Measurements from ENCODE around the gene PTMS.

The PTMS gene

GRCh38 chr12:6771091-6771495 lies 4.9 kb downstream of the PTMS start:
- in situ Hi-C loops (cut with MboI; ENCODE audit: low sequenced_read_pairs): no loop called here

GRCh38 chr12:6771509-6772330 lies 5.6 kb downstream of the PTMS start:
- in situ Hi-C loops (cut with MboI; ENCODE audit: low sequenced_read_pairs): no loop called here

DNA sequence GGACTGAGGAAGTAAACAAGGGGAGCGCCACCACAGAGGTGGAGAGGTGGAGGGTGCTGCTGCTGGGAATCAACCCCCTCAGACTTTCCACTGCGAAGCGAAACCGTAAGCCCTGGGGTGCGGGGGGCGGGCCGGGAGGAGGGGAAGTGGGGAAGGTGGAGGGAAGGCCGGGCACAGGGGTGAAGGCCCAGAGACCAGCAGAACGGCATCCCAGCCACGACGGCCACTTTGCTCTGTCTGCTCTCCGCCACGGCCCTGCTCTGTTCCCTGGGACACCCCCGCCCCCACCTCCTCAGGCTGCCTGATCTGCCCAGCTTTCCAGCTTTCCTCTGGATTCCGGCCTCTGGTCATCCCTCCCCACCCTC lies 6.2 kb downstream of the PTMS start, which contains the start of gene LAG3:
TSS of gene LAG3 (plus strand) at position 190 of the 365 bp plus-strand sequence. CDS start 333 bp downstream, outside the sequence.
- in situ Hi-C loops (cut with MboI; ENCODE audit: low sequenced_read_pairs): no loop called here

GRCh38 chr12:6772726-6773589 lies 6.8 kb downstream of the PTMS start:
- in situ Hi-C loops (cut with MboI; ENCODE audit: low sequenced_read_pairs): no loop called here

DNA sequence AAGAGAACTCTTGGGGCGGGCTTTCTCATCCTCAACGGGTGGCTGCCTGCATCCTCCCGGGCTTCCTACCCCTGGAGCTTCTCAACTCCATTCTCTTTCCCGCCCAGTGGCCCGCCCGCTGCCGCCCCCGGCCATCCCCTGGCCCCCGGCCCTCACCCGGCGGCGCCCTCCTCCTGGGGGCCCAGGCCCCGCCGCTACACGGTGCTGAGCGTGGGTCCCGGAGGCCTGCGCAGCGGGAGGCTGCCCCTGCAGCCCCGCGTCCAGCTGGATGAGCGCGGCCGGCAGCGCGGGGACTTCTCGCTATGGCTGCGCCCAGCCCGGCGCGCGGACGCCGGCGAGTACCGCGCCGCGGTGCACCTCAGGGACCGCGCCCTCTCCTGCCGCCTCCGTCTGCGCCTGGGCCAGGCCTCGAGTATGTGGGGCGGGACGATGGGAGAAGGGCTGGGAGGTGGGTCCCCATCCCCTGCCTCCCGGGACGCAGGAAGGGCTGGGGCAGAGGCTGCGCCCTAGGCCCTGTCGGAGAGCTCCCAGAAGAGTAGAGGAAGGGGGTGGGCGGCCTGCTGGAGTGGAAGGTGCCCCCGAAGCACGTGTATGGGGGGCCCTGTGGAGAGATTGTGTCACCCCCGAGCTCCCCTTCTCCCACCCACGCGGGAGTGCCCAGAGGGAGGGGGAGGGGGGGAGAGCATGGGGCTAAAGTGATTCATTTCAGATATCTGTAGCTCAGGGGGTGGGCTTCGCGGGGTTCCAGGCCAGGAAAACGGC lies 7.6 kb downstream of the PTMS start:
- in situ Hi-C loops (cut with MboI; ENCODE audit: low sequenced_read_pairs): no loop called here

GRCh38 chr12:6774499-6775062 lies 8.4 kb downstream of the PTMS start:
- in situ Hi-C loops (cut with MboI; ENCODE audit: low sequenced_read_pairs): no loop called here

DNA sequence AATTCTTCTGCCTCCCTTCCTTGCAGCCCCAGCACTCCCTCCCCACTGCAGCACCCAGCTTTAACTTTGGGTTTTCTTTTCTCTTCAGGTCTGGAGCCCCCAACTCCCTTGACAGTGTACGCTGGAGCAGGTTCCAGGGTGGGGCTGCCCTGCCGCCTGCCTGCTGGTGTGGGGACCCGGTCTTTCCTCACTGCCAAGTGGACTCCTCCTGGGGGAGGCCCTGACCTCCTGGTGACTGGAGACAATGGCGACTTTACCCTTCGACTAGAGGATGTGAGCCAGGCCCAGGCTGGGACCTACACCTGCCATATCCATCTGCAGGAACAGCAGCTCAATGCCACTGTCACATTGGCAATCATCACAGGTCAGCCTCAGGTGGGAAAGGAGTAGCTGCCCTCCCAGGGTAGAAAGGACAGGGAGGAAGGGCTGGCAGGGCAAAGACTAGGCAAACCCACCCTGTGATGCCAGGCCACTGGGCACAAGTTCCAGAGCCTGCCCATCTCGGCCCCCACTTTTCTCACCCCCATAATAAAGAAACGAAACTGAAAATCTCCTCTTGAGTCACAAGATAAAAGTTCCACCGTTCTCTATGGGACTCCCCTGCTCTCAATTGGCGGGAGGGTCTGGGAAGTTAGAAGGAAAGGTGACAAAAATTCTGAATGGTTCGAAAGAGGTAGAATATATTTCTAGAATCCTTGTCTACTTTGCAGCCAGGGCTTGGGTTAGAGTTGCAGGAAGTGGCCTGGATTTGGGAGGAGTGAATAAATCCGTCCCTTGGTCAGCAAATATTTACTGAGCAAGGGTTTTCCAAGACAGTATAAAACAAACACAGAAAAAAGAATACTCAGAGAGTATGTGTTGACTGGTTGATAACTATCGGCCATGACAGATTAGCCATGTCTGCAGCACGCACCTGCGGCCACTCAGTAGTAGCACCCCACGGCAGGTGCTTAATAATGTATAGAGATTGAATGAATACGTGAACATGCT lies 9.3 kb downstream of the PTMS start:
- in situ Hi-C loops (cut with MboI; ENCODE audit: low sequenced_read_pairs): no loop called here

- in situ Hi-C loops (cut with MboI; ENCODE audit: low sequenced_read_pairs): no loop called here
Observed at GRCh38 chr12:6777386-6777785, 11.2 kb downstream of the PTMS start.

GRCh38 chr12:6778217-6778573 lies 12.0 kb downstream of the PTMS start:
- in situ Hi-C loops (cut with MboI; ENCODE audit: low sequenced_read_pairs): no loop called here

DNA sequence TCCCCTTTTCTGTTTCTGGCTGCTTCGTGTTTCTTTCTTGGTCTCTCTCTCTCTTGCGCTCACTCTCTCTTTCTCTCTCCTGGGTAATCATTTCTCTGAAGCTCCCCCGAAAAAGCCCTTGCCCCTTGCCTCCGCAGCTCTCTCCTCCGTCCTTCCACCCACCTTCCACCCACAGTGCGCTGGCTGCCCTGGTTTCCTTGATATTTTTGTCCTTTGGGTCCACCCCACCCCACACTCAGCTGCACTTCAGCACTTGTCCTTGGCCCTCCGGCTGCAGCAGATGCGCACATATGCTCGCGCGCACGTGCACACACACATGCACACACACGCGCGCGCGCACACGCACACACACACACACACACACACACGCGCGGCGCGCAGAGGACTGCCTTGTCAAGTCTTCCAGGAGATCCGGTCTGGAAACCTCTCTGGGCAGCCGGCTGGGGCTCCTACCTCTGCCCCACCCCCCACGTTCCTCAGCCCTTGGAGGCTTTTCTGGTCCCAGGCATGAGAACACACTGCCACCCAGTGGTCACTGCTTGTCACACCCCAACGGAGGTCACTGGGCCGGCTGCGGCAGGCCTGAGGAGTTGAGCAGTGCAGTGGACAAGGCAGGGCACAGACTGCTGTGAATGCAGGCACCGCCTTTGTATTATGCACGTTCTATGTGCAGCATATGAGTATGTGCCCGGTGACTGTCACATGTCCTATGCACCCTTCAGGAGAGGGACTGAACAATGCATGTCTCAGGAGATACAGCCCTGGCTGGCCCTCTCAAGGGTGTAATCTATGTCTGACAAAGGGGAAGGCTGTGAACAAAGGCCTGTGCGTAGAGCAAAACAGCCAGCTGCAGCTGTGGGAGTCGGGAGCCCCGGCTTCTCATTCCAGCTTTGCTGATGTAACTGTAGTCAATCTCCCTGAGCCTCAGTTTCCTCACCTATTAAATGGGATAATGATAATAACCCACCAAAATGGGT lies 12.7 kb downstream of the PTMS start:
- in situ Hi-C loops (cut with MboI; ENCODE audit: low sequenced_read_pairs): no loop called here

GRCh38 chr12:6779708-6780432 lies 13.7 kb downstream of the PTMS start:
- in situ Hi-C loops (cut with MboI; ENCODE audit: low sequenced_read_pairs): no loop called here

DNA sequence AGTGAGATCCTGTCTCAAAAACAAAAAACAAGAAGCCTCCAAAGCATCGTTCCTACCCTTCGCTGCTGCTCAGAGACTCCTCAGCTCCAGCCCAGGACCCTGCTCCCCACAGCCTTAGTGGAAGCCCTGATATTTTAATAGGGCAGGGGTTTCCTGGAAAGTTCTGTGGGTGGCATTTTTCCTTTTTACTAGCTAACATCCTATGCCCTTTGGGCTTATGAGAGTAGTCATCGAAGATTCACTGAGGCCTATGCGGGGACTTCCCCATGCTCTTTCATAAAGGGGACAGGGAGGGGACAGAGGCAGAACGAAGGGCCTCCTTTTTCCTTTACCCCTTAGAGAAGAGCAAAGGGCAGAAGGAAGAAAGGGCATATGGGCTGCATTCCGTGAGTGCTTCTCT lies 14.4 kb downstream of the PTMS start:
- in situ Hi-C loops (cut with MboI; ENCODE audit: low sequenced_read_pairs): no loop called here

DNA sequence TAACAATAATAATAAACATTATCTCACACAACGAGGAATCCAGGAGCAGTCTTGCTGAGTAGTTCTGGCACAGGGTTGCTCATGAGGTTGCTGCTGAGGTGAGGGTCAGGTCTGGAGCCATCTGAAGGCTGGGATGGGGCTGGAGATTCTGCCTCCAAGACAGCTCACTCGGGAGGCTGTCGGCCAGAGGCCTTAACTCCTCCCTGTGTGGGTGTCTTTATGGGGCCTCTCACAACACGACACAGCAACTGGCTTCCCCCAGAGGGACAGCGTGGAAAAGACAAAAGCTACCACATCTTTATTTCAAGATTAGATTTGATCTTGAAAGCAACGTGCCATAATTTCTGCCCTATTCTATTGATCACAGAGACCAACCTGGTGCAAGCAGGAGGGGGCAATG lies 16.0 kb downstream of the PTMS start:
- in situ Hi-C loops (cut with MboI; ENCODE audit: low sequenced_read_pairs): no loop called here

GRCh38 chr12:6782850-6783566 lies 16.8 kb downstream of the PTMS start:
- in situ Hi-C loops (cut with MboI; ENCODE audit: low sequenced_read_pairs): no loop called here

DNA sequence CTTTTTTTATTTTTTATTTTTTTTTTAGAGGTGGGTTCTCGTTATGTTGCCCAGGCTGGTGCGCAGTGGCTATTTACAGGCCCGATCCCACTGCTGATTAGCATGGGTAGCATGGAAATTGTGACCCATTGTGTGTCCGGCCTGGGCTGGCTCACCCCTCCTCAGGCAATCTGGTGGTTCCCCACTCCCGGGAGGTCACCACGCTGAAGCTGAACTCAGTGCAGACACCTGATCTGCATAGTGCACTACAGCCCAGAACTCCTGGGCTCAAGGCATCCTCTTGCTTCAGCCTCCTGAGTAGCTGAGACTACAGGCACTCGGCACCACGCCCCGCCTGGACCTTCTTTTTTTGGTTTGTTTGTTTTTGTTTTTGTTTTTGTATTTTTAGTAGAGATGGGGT lies 17.7 kb downstream of the PTMS start:
- in situ Hi-C loops (cut with MboI; ENCODE audit: low sequenced_read_pairs): no loop called here

- in situ Hi-C loops (cut with MboI; ENCODE audit: low sequenced_read_pairs): no loop called here
Observed at GRCh38 chr12:6784296-6784695, 18.1 kb downstream of the PTMS start.

GRCh38 chr12:6784761-6785160 lies 18.6 kb downstream of the PTMS start:
- in situ Hi-C loops (cut with MboI; ENCODE audit: low sequenced_read_pairs): no loop called here
